Anterior cingulate cortex (tissue), 58 donors: ENCODE measurements around the gene CLSTN1.
"Not testable (repeated sequence)": the region's sequence is repeated elsewhere in the genome, so short reads cannot be mapped to it uniquely, and the experiment has no call there.

Experiments
- DNase-seq, 58 donors: peaks; one replicate each; lab custom pipeline; 2025; lab: John Stamatoyannopoulos, UW

CLSTN1 gene

GRCh38 chr1:9720785-9721605, 102.8 kb downstream of the CLSTN1 start:
- no peak for DNase-seq

GRCh38 chr1:9719978-9720722, 103.6 kb downstream of the CLSTN1 start:
- DNase-seq = no peak

GRCh38 chr1:9718006-9718680, 105.6 kb downstream of the CLSTN1 start:
- no peak for DNase-seq

- peak in 10 of 58 donors; percentile 7 to 36 (median 22) for DNase-seq
These were observed 106.4 kb downstream of the CLSTN1 start for GRCh38 chr1:9717193-9718005.

- DNase-seq = no peak
These were observed 107.2 kb downstream of the CLSTN1 start for GRCh38 chr1:9716404-9717192.

- DNase-seq = no peak
These were observed 108.1 kb downstream of the CLSTN1 start for GRCh38 chr1:9715536-9716226.

- no peak for DNase-seq
These were observed 109.5 kb downstream of the CLSTN1 start for GRCh38 chr1:9714257-9714718.

GRCh38 chr1:9712767-9713166, 111.0 kb downstream of the CLSTN1 start:
- DNase-seq = not testable (repeated sequence)

- no peak for DNase-seq
These were observed 112.2 kb downstream of the CLSTN1 start for GRCh38 chr1:9711466-9712020.

- DNase-seq = no peak
These were observed 113.7 kb downstream of the CLSTN1 start for GRCh38 chr1:9710037-9710436.

- DNase-seq = no peak
These were observed 117.6 kb downstream of the CLSTN1 start for GRCh38 chr1:9706178-9706577.

- no peak for DNase-seq
These were observed 118.2 kb downstream of the CLSTN1 start for GRCh38 chr1:9705337-9706093.

GRCh38 chr1:9703681-9704080, 120.1 kb downstream of the CLSTN1 start:
- DNase-seq = no peak

GRCh38 chr1:9703165-9703509, 120.6 kb downstream of the CLSTN1 start:
- no peak for DNase-seq

- no peak for DNase-seq
These were observed 122.1 kb downstream of the CLSTN1 start for GRCh38 chr1:9701665-9702064.

GRCh38 chr1:9700340-9700739, 123.4 kb downstream of the CLSTN1 start:
- DNase-seq = no peak

GRCh38 chr1:9699361-9699760, 124.4 kb downstream of the CLSTN1 start:
- no peak for DNase-seq

- DNase-seq = no peak
These were observed 127.0 kb downstream of the CLSTN1 start for GRCh38 chr1:9696793-9697192.
